C4-2B (cell line): ENCODE data around the gene NDUFA11.

Experiments
- H3K27ac ChIP-seq: fragments of 450-650 bp; 2 replicates; pipeline ENCODE4 v1.5.1; 2017
- CTCF ChIP-seq: fragments of 450-650 bp; conservative IDR thresholded peaks from 2 replicates; pipeline ENCODE4 v1.5.1; 2017; ENCODE audit warnings: mild to moderate bottlenecking
- ZFX ChIP-seq: fragments of 450-650 bp; IDR thresholded peaks from 2 replicates; pipeline ENCODE4 v1.6.1; 2017

The NDUFA11 gene

GRCh38 chr19:5873617-5874199, 29.9 kb downstream of the NDUFA11 start:
- no peak for TF ChIP-seq ZFX
- no peak for TF ChIP-seq CTCF
- H3K27ac ChIP-seq = no peak overlapping the region

GRCh38 chr19:5870986-5871394, 32.6 kb downstream of the NDUFA11 start:
- TF ChIP-seq ZFX (no peak), CTCF (no peak)
- no peak overlapping the region for H3K27ac ChIP-seq

- TF ChIP-seq CTCF = no peak
- no peak for TF ChIP-seq ZFX
- no peak overlapping the region for H3K27ac ChIP-seq
Observed at GRCh38 chr19:5867201-5868136, 36.1 kb downstream of the NDUFA11 start.

- TF ChIP-seq ZFX (no peak), CTCF (no peak)
- no peak overlapping the region for H3K27ac ChIP-seq
Observed at GRCh38 chr19:5865772-5866171, 37.8 kb downstream of the NDUFA11 start.

- TF ChIP-seq ZFX (no peak), CTCF (no peak)
- no peak overlapping the region for H3K27ac ChIP-seq
Observed at GRCh38 chr19:5864725-5865486, 38.7 kb downstream of the NDUFA11 start.

GRCh38 chr19:5864013-5864720, 39.4 kb downstream of the NDUFA11 start:
- no peak overlapping the region for H3K27ac ChIP-seq
- no peak for TF ChIP-seq CTCF
- no peak for TF ChIP-seq ZFX
